Duodenal mucosa (tissue), 2 donors: Measurements from ENCODE around the gene SLC35F3.
"Not testable (repeated sequence)": the region's sequence is repeated elsewhere in the genome, so short reads cannot be mapped to it uniquely, and the experiment has no call there.

Source experiments
- H3K27ac ChIP-seq: one replicate; pipeline ENCODE4 v1.7.0; 2013; ENCODE audit warnings: low read depth, low read length
- H3K27me3 ChIP-seq, 2 donors: one replicate each; pipeline ENCODE4 v1.7.0; 2013; ENCODE audit warnings: low read length in 2 of 2, control low read depth in 1 of 2; ENCODE audit not compliant: insufficient read depth in 2 of 2, control insufficient read depth in 1 of 2
- H3K36me3 ChIP-seq, 2 donors: one replicate each; pipeline ENCODE4 v1.7.0; 2013; ENCODE audit warnings: low read length in 2 of 2, control low read depth in 1 of 2; ENCODE audit not compliant: insufficient read depth in 2 of 2, control insufficient read depth in 1 of 2
- H3K4me1 ChIP-seq, 2 donors: one replicate each; pipeline ENCODE4 v1.7.0; 2013; ENCODE audit warnings: low read length in 2 of 2, control low read depth in 1 of 2; ENCODE audit not compliant: insufficient read depth in 2 of 2, control insufficient read depth in 1 of 2
- H3K4me3 ChIP-seq, 2 donors: one replicate each; pipeline ENCODE4 v1.7.0; 2013; ENCODE audit warnings: low read length in 2 of 2, low read depth in 1 of 2
- H3K9ac ChIP-seq, 2 donors: one replicate each; pipeline ENCODE4 v1.7.0; 2013; ENCODE audit warnings: low read length in 2 of 2, low read depth in 1 of 2
- H3K9me3 ChIP-seq, 2 donors: one replicate each; pipeline ENCODE4 v1.7.0; 2013; ENCODE audit warnings: low read length in 2 of 2, control low read depth in 1 of 2; ENCODE audit not compliant: control insufficient read depth in 1 of 2

SLC35F3 gene

GRCh38 chr1:234148816-234149215 lies 244.3 kb downstream of the SLC35F3 start:
- Histone ChIP-seq H3K4me3 (no peak overlapping the region), H3K9me3 (no peaks in the 10 kb centered on the region), H3K27me3 (peaks cover 0 to 4% of the 10 kb centered on the region in 2 donors), H3K36me3 (no peaks in the 10 kb centered on the region), H3K4me1 (no peaks in the 10 kb centered on the region), H3K9ac (no peak overlapping the region), H3K27ac (no peak overlapping the region)

GRCh38 chr1:234149217-234149616 lies 244.7 kb downstream of the SLC35F3 start:
- Histone ChIP-seq H3K4me1 (no peaks in the 10 kb centered on the region), H3K36me3 (no peaks in the 10 kb centered on the region), H3K27ac (no peak overlapping the region), H3K9ac (no peak overlapping the region), H3K4me3 (no peak overlapping the region), H3K27me3 (peaks cover 0 to 4% of the 10 kb centered on the region in 2 donors), H3K9me3 (no peaks in the 10 kb centered on the region)

GRCh38 chr1:234150892-234151291 lies 246.4 kb downstream of the SLC35F3 start:
- H3K27me3 ChIP-seq: peaks cover 0 to 4% of the 10 kb centered on the region in 2 donors
- H3K4me3 ChIP-seq: no peak overlapping the region
- no peak overlapping the region for H3K27ac ChIP-seq
- no peaks in the 10 kb centered on the region for H3K36me3 ChIP-seq
- no peaks in the 10 kb centered on the region for H3K9me3 ChIP-seq
- H3K4me1 ChIP-seq: no peaks in the 10 kb centered on the region
- no peak overlapping the region for H3K9ac ChIP-seq

- H3K9ac ChIP-seq, H3K36me3 ChIP-seq, H3K4me1 ChIP-seq, H3K27ac ChIP-seq, H3K27me3 ChIP-seq, H3K4me3 ChIP-seq, H3K9me3 ChIP-seq: not testable (repeated sequence)
These were observed 247.9 kb downstream of the SLC35F3 start for GRCh38 chr1:234152344-234152743.

GRCh38 chr1:234154320-234155251 lies 250.1 kb downstream of the SLC35F3 start:
- Histone ChIP-seq H3K9ac (no peak overlapping the region), H3K4me1 (no peaks in the 10 kb centered on the region), H3K4me3 (no peak overlapping the region), H3K36me3 (no peaks in the 10 kb centered on the region), H3K27ac (no peak overlapping the region), H3K9me3 (no peaks in the 10 kb centered on the region), H3K27me3 (no peaks in the 10 kb centered on the region)

GRCh38 chr1:234162661-234163060 lies 258.2 kb downstream of the SLC35F3 start:
- no peak overlapping the region for H3K27ac ChIP-seq
- no peaks in the 10 kb centered on the region for H3K27me3 ChIP-seq
- no peak overlapping the region for H3K9ac ChIP-seq
- H3K4me3 ChIP-seq: no peak overlapping the region
- no peaks in the 10 kb centered on the region for H3K9me3 ChIP-seq
- H3K36me3 ChIP-seq: no peaks in the 10 kb centered on the region
- H3K4me1 ChIP-seq: no peaks in the 10 kb centered on the region

GRCh38 chr1:234163267-234163919 lies 258.9 kb downstream of the SLC35F3 start:
- Histone ChIP-seq H3K9me3 (no peaks in the 10 kb centered on the region), H3K4me1 (no peaks in the 10 kb centered on the region), H3K9ac (no peak overlapping the region), H3K36me3 (no peaks in the 10 kb centered on the region), H3K4me3 (no peak overlapping the region), H3K27me3 (no peaks in the 10 kb centered on the region), H3K27ac (no peak overlapping the region)

- Histone ChIP-seq H3K9ac (no peak overlapping the region), H3K9me3 (no peaks in the 10 kb centered on the region), H3K27me3 (no peaks in the 10 kb centered on the region), H3K36me3 (no peaks in the 10 kb centered on the region), H3K4me3 (no peak overlapping the region), H3K4me1 (no peaks in the 10 kb centered on the region), H3K27ac (no peak overlapping the region)
These were observed 259.7 kb downstream of the SLC35F3 start for GRCh38 chr1:234164098-234164709.

- Histone ChIP-seq H3K9ac (no peak overlapping the region), H3K27ac (no peak overlapping the region)
These were observed 263.7 kb downstream of the SLC35F3 start for GRCh38 chr1:234168061-234168724.

More at GRCh38 chr1:234168061-234168724, 263.7 kb downstream of the SLC35F3 start:
- Histone ChIP-seq H3K27me3 (no peaks in the 10 kb centered on the region), H3K4me3 (no peak overlapping the region), H3K9me3 (no peaks in the 10 kb centered on the region), H3K4me1 (no peaks in the 10 kb centered on the region), H3K36me3 (no peaks in the 10 kb centered on the region)
